RWPE1 (cell line): ENCODE data around the gene CLEC20A.

ENCODE experiments used
- CTCF ChIA-PET: fragments of 350-600 bp; sonication (Branson Sonifier 250); formaldehyde crosslinking; extraction: SDS; loops from one replicate; lab custom pipeline; 2021; lab: Yijun Ruan, JAX
- POLR2A ChIA-PET: fragments of 400-600 bp; formaldehyde crosslinking; extraction: SDS; loops from one replicate; lab custom pipeline; 2020; ENCODE audit warnings: antibody characterized with exemption; ENCODE audit not compliant: low non-redundant PET; lab: Yijun Ruan, JAX
- DNase-seq: peaks from one replicate; pipeline ENCODE4 v3.0.0; 2012; ENCODE audit warnings: low spot score
- H3K27ac ChIP-seq: fragments of 450-650 bp; 2 replicates; pipeline ENCODE4 v1.5.1; 2017
- TF ChIP-seq, protein P1 (sequence below): fragments of 450-650 bp; conservative IDR thresholded peaks from 2 replicates; pipeline ENCODE4 v1.5.1; 2017; ENCODE audit warnings: low read depth, mild to moderate bottlenecking

Gene CLEC20A

DNA sequence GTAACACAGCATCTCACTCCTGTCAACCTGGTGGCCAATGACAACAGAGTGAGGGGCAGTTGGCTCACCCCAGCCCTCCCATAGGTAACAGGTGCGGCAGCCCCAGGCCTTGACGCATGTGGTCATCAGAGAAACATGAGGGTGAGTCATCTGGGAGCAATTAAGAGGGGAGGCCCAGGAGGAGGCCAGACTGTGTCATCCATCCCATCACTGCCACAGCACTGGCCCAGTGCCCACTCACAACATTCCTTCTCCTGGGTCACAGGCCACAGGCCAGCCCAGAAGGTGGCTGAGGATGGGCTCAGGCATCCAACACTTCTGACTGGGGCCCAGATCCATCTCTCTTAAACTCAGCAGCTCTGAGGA lies 33.3 kb upstream of the CLEC20A start:
- peak; percentile 97 for DNase-seq
- TF ChIP-seq, protein P1, sequence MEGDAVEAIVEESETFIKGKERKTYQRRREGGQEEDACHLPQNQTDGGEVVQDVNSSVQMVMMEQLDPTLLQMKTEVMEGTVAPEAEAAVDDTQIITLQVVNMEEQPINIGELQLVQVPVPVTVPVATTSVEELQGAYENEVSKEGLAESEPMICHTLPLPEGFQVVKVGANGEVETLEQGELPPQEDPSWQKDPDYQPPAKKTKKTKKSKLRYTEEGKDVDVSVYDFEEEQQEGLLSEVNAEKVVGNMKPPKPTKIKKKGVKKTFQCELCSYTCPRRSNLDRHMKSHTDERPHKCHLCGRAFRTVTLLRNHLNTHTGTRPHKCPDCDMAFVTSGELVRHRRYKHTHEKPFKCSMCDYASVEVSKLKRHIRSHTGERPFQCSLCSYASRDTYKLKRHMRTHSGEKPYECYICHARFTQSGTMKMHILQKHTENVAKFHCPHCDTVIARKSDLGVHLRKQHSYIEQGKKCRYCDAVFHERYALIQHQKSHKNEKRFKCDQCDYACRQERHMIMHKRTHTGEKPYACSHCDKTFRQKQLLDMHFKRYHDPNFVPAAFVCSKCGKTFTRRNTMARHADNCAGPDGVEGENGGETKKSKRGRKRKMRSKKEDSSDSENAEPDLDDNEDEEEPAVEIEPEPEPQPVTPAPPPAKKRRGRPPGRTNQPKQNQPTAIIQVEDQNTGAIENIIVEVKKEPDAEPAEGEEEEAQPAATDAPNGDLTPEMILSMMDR = no peak
- CTCF ChIA-PET = interaction anchor here (0.5 to 1.1 kb wide), 5 partner anchors 13 to 472 kb away, joined by 3 to 5 read pairs (median 3); no protein-coding TSS in a partner anchor
- H3K27ac ChIP-seq = peak overlapping the region; percentile 32; the same call in 1 of the 2 replicates
- POLR2A ChIA-PET = interaction anchor here (0.5 kb wide), 1 partner anchor 591 kb away, joined by 7 read pairs; no protein-coding TSS in a partner anchor

GRCh38 chr1:178529364-178530036 lies 32.7 kb upstream of the CLEC20A start:
- CTCF ChIA-PET = interaction anchor here (0.5 to 0.9 kb wide), 2 partner anchors 14 to 429 kb away, joined by 3 to 5 read pairs; no protein-coding TSS in a partner anchor
- POLR2A ChIA-PET = no interaction called here
- peak; percentile 78 for DNase-seq
- no peak overlapping the region for H3K27ac ChIP-seq
- TF ChIP-seq, protein P1 = no peak

DNA sequence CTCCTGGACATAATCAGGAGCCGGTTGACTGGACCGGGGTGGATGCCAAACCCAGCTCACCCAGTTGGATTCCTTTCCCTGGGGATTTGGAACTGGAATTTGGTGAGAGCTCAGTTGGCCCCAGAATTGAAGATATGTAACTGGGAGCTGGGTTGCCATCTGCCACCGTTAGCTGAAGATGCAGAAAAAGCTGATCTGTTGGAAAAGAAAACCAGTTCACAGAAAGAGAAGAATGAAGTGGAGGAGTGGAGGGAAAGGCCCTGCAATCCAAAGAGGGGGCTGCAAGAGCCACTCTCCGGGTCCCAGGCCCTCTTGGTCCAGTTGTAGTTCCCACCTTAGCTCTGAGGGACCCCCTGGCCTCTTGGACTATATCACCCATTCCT lies 32.2 kb upstream of the CLEC20A start:
- ChIA-PET CTCF (interaction anchor here (0.5 kb wide), 1 partner anchor 1376 kb away, joined by 3 read pairs; no protein-coding TSS in a partner anchor), POLR2A (no interaction called here)
- H3K27ac ChIP-seq = no peak overlapping the region
- DNase-seq = no peak
- TF ChIP-seq, protein P1 = no peak

GRCh38 chr1:178528228-178528952 lies 31.6 kb upstream of the CLEC20A start:
- ChIA-PET CTCF (interaction anchor here (0.5 kb wide), 1 partner anchor 1377 kb away, joined by 3 read pairs; no protein-coding TSS in a partner anchor), POLR2A (no interaction called here)
- DNase-seq = no peak
- no peak overlapping the region for H3K27ac ChIP-seq
- TF ChIP-seq, protein P1 = no peak

- CTCF ChIA-PET = interaction anchor here (0.6 kb wide), 2 partner anchors 723 to 1288 kb away, joined by 3 to 5 read pairs; no protein-coding TSS in a partner anchor
- no peak overlapping the region for H3K27ac ChIP-seq
- POLR2A ChIA-PET = no interaction called here
- DNase-seq = no peak
- TF ChIP-seq, protein P1 = no peak
Measured at GRCh38 chr1:178527117-178527516, 30.4 kb upstream of the CLEC20A start.

GRCh38 chr1:178521241-178521640 lies 24.5 kb upstream of the CLEC20A start:
- no peak overlapping the region for H3K27ac ChIP-seq
- no peak for DNase-seq
- CTCF ChIA-PET = interaction anchor here (0.6 kb wide), 1 partner anchor 12 kb away, joined by 3 read pairs; no protein-coding TSS in a partner anchor
- POLR2A ChIA-PET = no interaction called here
- TF ChIP-seq, protein P1 = no peak
